ENCODE results near the gene CBLB. TPM values are rescaled to one million over a fixed set of nuclear protein-coding genes. Genes with fewer than 3 reads are reported as not detected.

CBLB gene
- total RNA-seq, 6 experiments from 2014 or later = 9.4 to 21.4 (median 18.2) TPM

DNA sequence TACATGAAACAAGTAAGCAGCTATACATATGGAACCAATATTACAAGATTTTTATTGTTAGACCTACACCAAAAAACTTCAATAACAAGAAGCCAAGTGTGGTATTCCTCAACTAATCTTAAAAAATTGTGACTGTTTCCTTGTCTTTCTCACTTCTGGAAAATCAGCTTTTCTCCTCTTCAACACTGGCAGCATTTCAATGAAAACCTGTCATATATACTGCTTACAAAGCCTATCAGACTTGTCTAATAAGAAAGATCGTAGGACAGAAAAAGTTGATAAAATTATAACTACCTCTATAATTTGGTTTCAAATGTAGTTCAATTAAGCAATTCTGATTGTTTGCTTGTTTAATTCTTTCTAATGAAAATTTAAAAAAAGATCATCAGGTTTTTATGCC is 55.1 kb downstream of the CBLB start:
- ATAC-seq = no peak
- WGBS (ENCODE audit: insufficient coverage, low coverage, low lambda C conversion rate, missing lambda C conversion rate) = 78% methylated on average over 1 of the region's 1 CpG
- H3K4me1 ChIP-seq = peaks cover 0 to 20% (median 3%) of the 10 kb centered on the region in 4 donors
- no peak for DNase-seq
- no peaks in the 10 kb centered on the region for H3K36me3 ChIP-seq
- no peaks in the 10 kb centered on the region for H3K9me3 ChIP-seq
- no peaks in the 10 kb centered on the region for H3K27me3 ChIP-seq
- intact Hi-C loops (cut with DNase I) = no loop called here
- H3K4me3 ChIP-seq = no peak overlapping the region
- TF ChIP-seq, protein P1, sequence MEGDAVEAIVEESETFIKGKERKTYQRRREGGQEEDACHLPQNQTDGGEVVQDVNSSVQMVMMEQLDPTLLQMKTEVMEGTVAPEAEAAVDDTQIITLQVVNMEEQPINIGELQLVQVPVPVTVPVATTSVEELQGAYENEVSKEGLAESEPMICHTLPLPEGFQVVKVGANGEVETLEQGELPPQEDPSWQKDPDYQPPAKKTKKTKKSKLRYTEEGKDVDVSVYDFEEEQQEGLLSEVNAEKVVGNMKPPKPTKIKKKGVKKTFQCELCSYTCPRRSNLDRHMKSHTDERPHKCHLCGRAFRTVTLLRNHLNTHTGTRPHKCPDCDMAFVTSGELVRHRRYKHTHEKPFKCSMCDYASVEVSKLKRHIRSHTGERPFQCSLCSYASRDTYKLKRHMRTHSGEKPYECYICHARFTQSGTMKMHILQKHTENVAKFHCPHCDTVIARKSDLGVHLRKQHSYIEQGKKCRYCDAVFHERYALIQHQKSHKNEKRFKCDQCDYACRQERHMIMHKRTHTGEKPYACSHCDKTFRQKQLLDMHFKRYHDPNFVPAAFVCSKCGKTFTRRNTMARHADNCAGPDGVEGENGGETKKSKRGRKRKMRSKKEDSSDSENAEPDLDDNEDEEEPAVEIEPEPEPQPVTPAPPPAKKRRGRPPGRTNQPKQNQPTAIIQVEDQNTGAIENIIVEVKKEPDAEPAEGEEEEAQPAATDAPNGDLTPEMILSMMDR (IDR thresholded peaks at IDR 0.05) = no peak
- no peak for TF ChIP-seq POLR2A (IDR thresholded peaks at IDR 0.05)
- H3K27ac ChIP-seq = no peak overlapping the region

GRCh38 chr3:105812194-105812586 is 56.6 kb downstream of the CBLB start:
- ATAC-seq (peak in 2 of 4 donors; percentile 32 to 40), DNase-seq (no peak)
- TF ChIP-seq POLR2A (IDR thresholded peaks at IDR 0.05) = no peak
- TF ChIP-seq, protein P1 (IDR thresholded peaks at IDR 0.05) = no peak
- Histone ChIP-seq H3K9me3 (no peaks in the 10 kb centered on the region), H3K36me3 (no peaks in the 10 kb centered on the region), H3K27ac (no peak overlapping the region), H3K4me1 (peaks cover 0 to 20% (median 3%) of the 10 kb centered on the region in 4 donors), H3K4me3 (no peak overlapping the region), H3K27me3 (no peaks in the 10 kb centered on the region)
- intact Hi-C loops (cut with DNase I) = no loop called here
- WGBS (ENCODE audit: insufficient coverage, low coverage, low lambda C conversion rate, missing lambda C conversion rate) = 100% methylated on average over 1 of the region's 1 CpG

GRCh38 chr3:105811518-105812193 is 57.2 kb downstream of the CBLB start:
- no peaks in the 10 kb centered on the region for H3K27me3 ChIP-seq
- no peak for ATAC-seq
- H3K27ac ChIP-seq = no peak overlapping the region
- no peak for DNase-seq
- TF ChIP-seq POLR2A (IDR thresholded peaks at IDR 0.05) = no peak
- TF ChIP-seq, protein P1 (IDR thresholded peaks at IDR 0.05) = no peak
- no peaks in the 10 kb centered on the region for H3K9me3 ChIP-seq
- 56% methylated on average over 10 of the region's 10 CpGs for WGBS (ENCODE audit: insufficient coverage, low coverage, low lambda C conversion rate, missing lambda C conversion rate)
- H3K36me3 ChIP-seq = no peaks in the 10 kb centered on the region
- H3K4me3 ChIP-seq = no peak overlapping the region
- intact Hi-C loops (cut with DNase I) = no loop called here
- H3K4me1 ChIP-seq = peaks cover 0 to 20% (median 4%) of the 10 kb centered on the region in 4 donors

DNA sequence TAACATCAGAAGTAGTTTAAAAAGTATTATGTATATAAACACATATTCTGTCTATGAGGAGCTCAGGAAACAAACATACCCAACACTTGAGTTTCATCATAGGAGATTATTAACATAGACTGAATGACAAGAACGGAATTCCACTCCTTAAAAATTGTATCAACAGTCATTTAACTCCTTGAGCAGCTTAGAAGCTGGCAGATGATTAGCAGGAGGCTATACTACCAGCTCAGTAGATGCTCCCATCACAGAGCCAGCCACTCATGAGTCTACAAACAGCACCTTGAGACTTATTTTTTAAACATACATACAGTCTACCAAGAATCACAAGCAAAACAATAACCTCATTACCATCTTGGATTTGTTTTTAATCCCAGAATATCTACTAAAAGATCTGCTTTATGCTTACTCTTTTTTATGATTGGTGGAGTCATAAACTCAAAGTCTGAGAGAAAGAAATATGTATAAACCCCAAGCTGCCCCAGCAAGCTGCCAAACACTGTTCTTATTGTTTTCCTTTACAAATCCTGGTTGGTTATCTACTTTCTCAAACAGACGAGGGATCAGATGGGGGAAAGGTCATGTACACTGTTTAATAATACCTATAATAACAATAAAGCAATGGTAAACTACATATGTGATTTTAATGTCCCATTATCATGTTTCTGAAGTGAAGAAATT is 59.5 kb downstream of the CBLB start:
- Histone ChIP-seq H3K36me3 (no peaks in the 10 kb centered on the region), H3K4me3 (no peak overlapping the region), H3K27me3 (no peaks in the 10 kb centered on the region), H3K9me3 (no peaks in the 10 kb centered on the region), H3K27ac (no peak overlapping the region), H3K4me1 (peaks cover 0 to 20% (median 6%) of the 10 kb centered on the region in 4 donors)
- DNase-seq = no peak
- ATAC-seq = peak in 3 of 4 donors; percentile 14 to 57 (median 36)
- TF ChIP-seq POLR2A (IDR thresholded peaks at IDR 0.05) = no peak
- TF ChIP-seq, protein P1 (IDR thresholded peaks at IDR 0.05) = no peak
- intact Hi-C loops (cut with DNase I) = no loop called here
- WGBS (ENCODE audit: insufficient coverage, low coverage, low lambda C conversion rate, missing lambda C conversion rate) = 9% methylated on average over 2 of the region's 2 CpGs

Data from right lobe of liver (tissue), 6 donors.